Caco-2 (cell line): Measurements from ENCODE around the gene DDX24. TPM values are rescaled to one million over a fixed set of nuclear protein-coding genes. Genes with fewer than 3 reads are reported as not detected.

Experiments
- BruUV-seq: library from RNA; stranded (reverse); fragments of 400-500 nt; replicated peaks from 2 replicates; lab custom pipeline; 2021; lab: Mats Ljungman, UMichigan
- CTCF ChIA-PET: fragments of 300-600 bp; sonication (Branson Sonifier 250); formaldehyde crosslinking; loops from one replicate; lab custom pipeline; 2022; ENCODE audit warnings: antibody characterized with exemption; lab: Charles Lee
- POLR2A ChIA-PET: fragments of 300-600 bp; sonication (Branson Sonifier 250); formaldehyde crosslinking; loops from one replicate; lab custom pipeline; 2022; ENCODE audit warnings: antibody characterized with exemption; lab: Charles Lee
- DNase-seq, 2 experiments: peaks; one replicate each; pipeline versions ENCODE4 v3.0.0 to v3.0.0-alpha.2; 2020 to 2022
- H3K27me3 ChIP-seq: replicated peaks from 2 replicates; pipeline ENCODE4 v1.6.0; 2011; ENCODE audit warnings: low read length; ENCODE audit not compliant: control insufficient read depth, insufficient read depth
- H3K36me3 ChIP-seq: 2 replicates; pipeline ENCODE4 v1.5.1; 2011; ENCODE audit warnings: low read length; ENCODE audit not compliant: control insufficient read depth, insufficient read depth
- H3K4me1 ChIP-seq: fragments of 250-450 bp; sonication (Bioruptor Pico); 2 replicates; pipeline ENCODE4 v1.5.1; 2020; ENCODE audit warnings: mild to moderate bottlenecking
- H3K4me3 ChIP-seq: 2 replicates; pipeline ENCODE4 v1.5.1; 2011; ENCODE audit warnings: low read depth, mild to moderate bottlenecking, control low read depth, low read length
- H3K9me3 ChIP-seq: fragments of 250-450 bp; sonication (Bioruptor Pico); 2 replicates; pipeline ENCODE4 v1.5.1; 2020; ENCODE audit warnings: mild to moderate bottlenecking, moderate library complexity
- H3K27ac Mint-ChIP-seq: one replicate; pipeline ENCODE4 v1.8.0; 2022; ENCODE audit warnings: mixed read lengths; ENCODE audit not compliant: unreplicated experiment
- H3K27me3 Mint-ChIP-seq: one replicate; pipeline ENCODE4 v1.8.0; 2022; ENCODE audit warnings: mixed read lengths; ENCODE audit not compliant: insufficient read depth, unreplicated experiment
- H3K36me3 Mint-ChIP-seq: one replicate; pipeline ENCODE4 v1.8.0; 2022; ENCODE audit warnings: mild to moderate bottlenecking, mixed read lengths; ENCODE audit not compliant: insufficient read depth, unreplicated experiment
- H3K4me1 Mint-ChIP-seq: one replicate; pipeline ENCODE4 v1.8.0; 2022; ENCODE audit warnings: low read depth, mixed read lengths; ENCODE audit not compliant: unreplicated experiment
- H3K4me3 Mint-ChIP-seq: one replicate; pipeline ENCODE4 v1.8.0; 2022; ENCODE audit warnings: mild to moderate bottlenecking, moderate library complexity, mixed read lengths; ENCODE audit not compliant: unreplicated experiment
- H3K9me3 Mint-ChIP-seq: one replicate; pipeline ENCODE4 v1.8.0; 2022; ENCODE audit warnings: mixed read lengths; ENCODE audit not compliant: unreplicated experiment
- CTCF ChIP-seq, 2 experiments: fragments of 200-600 bp in 1 of 2; IDR thresholded peaks; 1 replicate in 1 of 2; 2 replicates in 1 of 2; pipeline versions ENCODE4 v1.5.1 to v1.8.0; 2011 to 2022; ENCODE audit warnings: antibody characterized with exemption in 1 of 2, control low read depth in 1 of 2, inconsistent platforms in 1 of 2, low read depth in 1 of 2, low read length in 1 of 2, mild to moderate bottlenecking in 1 of 2, moderate library complexity in 1 of 2; ENCODE audit not compliant: insufficient read depth in 1 of 2, severe bottlenecking in 1 of 2, unreplicated experiment in 1 of 2
- intact Hi-C: fragments of 100-400 bp; cut with micrococcal nuclease; formaldehyde crosslinking; loops from one replicate; pipeline ENCODE4 v1.10.0; 2022; ENCODE audit not compliant: unreplicated experiment
- total RNA-seq: library from RNA; stranded (reverse); gene quantifications from 2 replicates; pipeline ENCODE4 v1.2.3, GENCODE V29; 2022

DDX24 gene
- total RNA-seq, 1 experiment from 2014 or later: 131 TPM

- no peak overlapping the region for H3K4me3 ChIP-seq
- ChIA-PET POLR2A (no interaction called here), CTCF (no interaction called here)
- no TSS peak for BruUV-seq
- Mint-ChIP-seq H3K27me3 (no peaks in the 10 kb centered on the region), H3K27ac (no peak overlapping the region), H3K9me3 (no peaks in the 10 kb centered on the region), H3K4me3 (no peak overlapping the region), H3K36me3 (peaks cover 38% of the 10 kb centered on the region), H3K4me1 (no peaks in the 10 kb centered on the region)
- TF ChIP-seq CTCF (IDR thresholded peaks at IDR 0.05; ENCODE audit: insufficient read depth in 1 of 2, low read depth in 1 of 2, low read length in 1 of 2, severe bottlenecking in 1 of 2, unreplicated experiment in 1 of 2): no peak
- no peaks in the 10 kb centered on the region for H3K27me3 ChIP-seq
- no peak for DNase-seq
- no peaks in the 10 kb centered on the region for H3K4me1 ChIP-seq
- H3K36me3 ChIP-seq: no peaks in the 10 kb centered on the region
- intact Hi-C loops: no loop called here
- no peaks in the 10 kb centered on the region for H3K9me3 ChIP-seq
Observed at GRCh38 chr14:94045101-94045500, 35.9 kb downstream of the DDX24 start.

- Histone ChIP-seq H3K36me3 (no peaks in the 10 kb centered on the region), H3K27me3 (no peaks in the 10 kb centered on the region), H3K4me1 (no peaks in the 10 kb centered on the region), H3K9me3 (no peaks in the 10 kb centered on the region), H3K4me3 (no peak overlapping the region)
- TF ChIP-seq CTCF (IDR thresholded peaks at IDR 0.05; ENCODE audit: insufficient read depth in 1 of 2, low read depth in 1 of 2, low read length in 1 of 2, severe bottlenecking in 1 of 2, unreplicated experiment in 1 of 2): no peak
- ChIA-PET POLR2A (no interaction called here), CTCF (no interaction called here)
- DNase-seq: no peak
- BruUV-seq: no TSS peak
- no peaks in the 10 kb centered on the region for H3K4me1 Mint-ChIP-seq
- intact Hi-C loops: no loop called here
- H3K27me3 Mint-ChIP-seq: no peaks in the 10 kb centered on the region
- H3K4me3 Mint-ChIP-seq: no peak overlapping the region
- no peaks in the 10 kb centered on the region for H3K9me3 Mint-ChIP-seq
- no peak overlapping the region for H3K27ac Mint-ChIP-seq
- H3K36me3 Mint-ChIP-seq: peaks cover 32% of the 10 kb centered on the region
Observed at GRCh38 chr14:94044476-94045091, 36.4 kb downstream of the DDX24 start.

GRCh38 chr14:94043756-94044475, 37.1 kb downstream of the DDX24 start:
- no peak overlapping the region for H3K4me3 ChIP-seq
- H3K4me1 ChIP-seq: no peaks in the 10 kb centered on the region
- Mint-ChIP-seq H3K9me3 (no peaks in the 10 kb centered on the region), H3K27me3 (no peaks in the 10 kb centered on the region), H3K27ac (no peak overlapping the region), H3K4me1 (no peaks in the 10 kb centered on the region), H3K4me3 (no peak overlapping the region), H3K36me3 (peaks cover 30% of the 10 kb centered on the region)
- no peak for TF ChIP-seq CTCF (IDR thresholded peaks at IDR 0.05; ENCODE audit: insufficient read depth in 1 of 2, low read depth in 1 of 2, low read length in 1 of 2, severe bottlenecking in 1 of 2, unreplicated experiment in 1 of 2)
- intact Hi-C loops: no loop called here
- no TSS peak for BruUV-seq
- CTCF ChIA-PET: no interaction called here
- no peaks in the 10 kb centered on the region for H3K9me3 ChIP-seq
- H3K27me3 ChIP-seq: no peaks in the 10 kb centered on the region
- POLR2A ChIA-PET: no interaction called here
- no peaks in the 10 kb centered on the region for H3K36me3 ChIP-seq
- DNase-seq: no peak
